Fibroblast of lung (primary cell): ENCODE results near the gene TRAP1. TPM values are rescaled to one million over a fixed set of nuclear protein-coding genes. Genes with fewer than 3 reads are reported as not detected.

Experiments
- DNase-seq, 2 donors: peaks; one replicate each; pipeline versions ENCODE4 v3.0.0 to v3.0.0-alpha.2; 2010; ENCODE audit warnings: low read depth in 2 of 2
- H2AFZ ChIP-seq: 2 replicates; pipeline ENCODE4 v1.5.1; 2012; ENCODE audit warnings: low read length, control low read depth, inconsistent platforms
- H3K27ac ChIP-seq: 2 replicates; pipeline ENCODE4 v1.5.1; 2011; ENCODE audit warnings: low read length, control low read depth; ENCODE audit not compliant: insufficient read depth
- H3K27me3 ChIP-seq: 2 replicates; pipeline ENCODE4 v1.5.1; 2011; ENCODE audit warnings: mild to moderate bottlenecking, low read length; ENCODE audit not compliant: control insufficient read depth, insufficient read depth
- H3K36me3 ChIP-seq: 2 replicates; pipeline ENCODE4 v1.5.1; 2011; ENCODE audit warnings: low read length; ENCODE audit not compliant: control insufficient read depth, insufficient read depth
- H3K4me1 ChIP-seq: 2 replicates; pipeline ENCODE4 v1.5.1; 2011; ENCODE audit warnings: low read length; ENCODE audit not compliant: control insufficient read depth, insufficient read depth; ENCODE audit errors: extremely low read depth
- H3K4me2 ChIP-seq: 2 replicates; pipeline ENCODE4 v1.5.1; 2011; ENCODE audit warnings: low read length, control low read depth; ENCODE audit not compliant: insufficient read depth; ENCODE audit errors: extremely low read depth
- H3K4me3 ChIP-seq, 4 experiments: fragments of 200-600 bp in 1 of 4; sonication (generic) in 1 of 4; replicated peaks in 1 of 4; 2 replicates each; pipeline ENCODE4 v1.5.1; 2011 to 2016; ENCODE audit warnings: low read length in 4 of 4, low read depth in 3 of 4, mild to moderate bottlenecking in 3 of 4, control low read depth in 2 of 4, inconsistent platforms in 1 of 4, mixed read lengths in 1 of 4; ENCODE audit not compliant: insufficient read depth in 1 of 4; ENCODE audit errors: control extremely low read depth in 1 of 4
- H3K79me2 ChIP-seq: 2 replicates; pipeline ENCODE4 v1.5.1; 2012; ENCODE audit warnings: mild to moderate bottlenecking, low read length, inconsistent platforms; ENCODE audit not compliant: control insufficient read depth, insufficient read depth
- H3K9ac ChIP-seq: 2 replicates; pipeline ENCODE4 v1.5.1; 2011; ENCODE audit warnings: mild to moderate bottlenecking, low read length, control low read depth; ENCODE audit not compliant: insufficient read depth
- H3K9me3 ChIP-seq: 2 replicates; pipeline ENCODE4 v1.5.1; 2012; ENCODE audit warnings: low read depth, low read length; ENCODE audit not compliant: control insufficient read depth, insufficient read depth
- H4K20me1 ChIP-seq: 2 replicates; pipeline ENCODE4 v1.5.1; 2011; ENCODE audit warnings: low read length; ENCODE audit not compliant: control insufficient read depth, insufficient read depth; ENCODE audit errors: extremely low read depth
- EZH2 ChIP-seq: IDR thresholded peaks from 2 replicates; pipeline ENCODE4 v1.5.1; 2012; ENCODE audit warnings: low read length, control low read depth, mild to moderate bottlenecking; ENCODE audit errors: missing control alignments
- polyA plus RNA-seq, 2 donors: library from polyadenylated mRNA; depleted of rRNA in 1 of 2; stranded (reverse) in 1 of 2; unstranded in 1 of 2; fragments of >200 nt; gene quantifications; 2 replicates each; pipeline ENCODE4 v1.2.1, GENCODE V29; 2011 to 2012; ENCODE audit warnings: missing spikeins in 1 of 2
- total RNA-seq: library from RNA; depleted of rRNA; stranded (reverse); fragments of >200 nt; gene quantifications from 2 replicates; pipeline ENCODE4 v1.2.1, GENCODE V29; 2014
- TF ChIP-seq, protein P1 (sequence below), 2 donors: IDR thresholded peaks in 1 of 2; conservative IDR thresholded peaks in 1 of 2; 1 replicate in 1 of 2; 2 replicates in 1 of 2; pipeline ENCODE4 v1.5.1; 2011 to 2012; ENCODE audit warnings: low read length in 2 of 2, control low read depth in 1 of 2, inconsistent platforms in 1 of 2, low read depth in 1 of 2, mild to moderate bottlenecking in 1 of 2

Gene TRAP1
- total and polyA plus RNA-seq, 2 donors (not counting 1 experiment from before 2014, with no cell fraction given) = 52.1 to 97.8 TPM

- H3K9ac ChIP-seq = no peak overlapping the region
- H3K79me2 ChIP-seq = no peaks in the 10 kb centered on the region
- peaks cover 3% of the 10 kb centered on the region for H3K4me1 ChIP-seq
- no peak for DNase-seq
- no peak for TF ChIP-seq EZH2
- TF ChIP-seq, protein P1, sequence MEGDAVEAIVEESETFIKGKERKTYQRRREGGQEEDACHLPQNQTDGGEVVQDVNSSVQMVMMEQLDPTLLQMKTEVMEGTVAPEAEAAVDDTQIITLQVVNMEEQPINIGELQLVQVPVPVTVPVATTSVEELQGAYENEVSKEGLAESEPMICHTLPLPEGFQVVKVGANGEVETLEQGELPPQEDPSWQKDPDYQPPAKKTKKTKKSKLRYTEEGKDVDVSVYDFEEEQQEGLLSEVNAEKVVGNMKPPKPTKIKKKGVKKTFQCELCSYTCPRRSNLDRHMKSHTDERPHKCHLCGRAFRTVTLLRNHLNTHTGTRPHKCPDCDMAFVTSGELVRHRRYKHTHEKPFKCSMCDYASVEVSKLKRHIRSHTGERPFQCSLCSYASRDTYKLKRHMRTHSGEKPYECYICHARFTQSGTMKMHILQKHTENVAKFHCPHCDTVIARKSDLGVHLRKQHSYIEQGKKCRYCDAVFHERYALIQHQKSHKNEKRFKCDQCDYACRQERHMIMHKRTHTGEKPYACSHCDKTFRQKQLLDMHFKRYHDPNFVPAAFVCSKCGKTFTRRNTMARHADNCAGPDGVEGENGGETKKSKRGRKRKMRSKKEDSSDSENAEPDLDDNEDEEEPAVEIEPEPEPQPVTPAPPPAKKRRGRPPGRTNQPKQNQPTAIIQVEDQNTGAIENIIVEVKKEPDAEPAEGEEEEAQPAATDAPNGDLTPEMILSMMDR (conservative IDR thresholded peaks at IDR 0.05 in 1 of 2, IDR thresholded peaks at IDR 0.05 in 1 of 2; ENCODE audit: low read depth in 1 of 2, low read length in 2 of 2) = no peak
- H3K9me3 ChIP-seq = no peaks in the 10 kb centered on the region
- H3K4me2 ChIP-seq = no peak overlapping the region
- H4K20me1 ChIP-seq = no peaks in the 10 kb centered on the region
- peak overlapping the region; percentile 31 for H3K27ac ChIP-seq
- H3K4me3 ChIP-seq = no peak overlapping the region
- H2AFZ ChIP-seq = no peak overlapping the region
- peaks cover 12% of the 10 kb centered on the region for H3K36me3 ChIP-seq
- H3K27me3 ChIP-seq = no peaks in the 10 kb centered on the region
Observed at GRCh38 chr16:3689731-3690130, 27.6 kb downstream of the TRAP1 start.

- Histone ChIP-seq H2AFZ (no peak overlapping the region), H3K9me3 (no peaks in the 10 kb centered on the region), H3K4me3 (no peak overlapping the region), H3K4me1 (peaks cover 3% of the 10 kb centered on the region), H3K4me2 (no peak overlapping the region), H3K27ac (no peak overlapping the region), H3K9ac (no peak overlapping the region), H3K27me3 (no peaks in the 10 kb centered on the region), H4K20me1 (no peaks in the 10 kb centered on the region), H3K36me3 (peaks cover 12% of the 10 kb centered on the region), H3K79me2 (no peaks in the 10 kb centered on the region)
- TF ChIP-seq, protein P1 (conservative IDR thresholded peaks at IDR 0.05 in 1 of 2, IDR thresholded peaks at IDR 0.05 in 1 of 2; ENCODE audit: low read depth in 1 of 2, low read length in 2 of 2) = no peak
- no peak for TF ChIP-seq EZH2
- no peak for DNase-seq
Observed at GRCh38 chr16:3687792-3688191, 29.5 kb downstream of the TRAP1 start.

DNA sequence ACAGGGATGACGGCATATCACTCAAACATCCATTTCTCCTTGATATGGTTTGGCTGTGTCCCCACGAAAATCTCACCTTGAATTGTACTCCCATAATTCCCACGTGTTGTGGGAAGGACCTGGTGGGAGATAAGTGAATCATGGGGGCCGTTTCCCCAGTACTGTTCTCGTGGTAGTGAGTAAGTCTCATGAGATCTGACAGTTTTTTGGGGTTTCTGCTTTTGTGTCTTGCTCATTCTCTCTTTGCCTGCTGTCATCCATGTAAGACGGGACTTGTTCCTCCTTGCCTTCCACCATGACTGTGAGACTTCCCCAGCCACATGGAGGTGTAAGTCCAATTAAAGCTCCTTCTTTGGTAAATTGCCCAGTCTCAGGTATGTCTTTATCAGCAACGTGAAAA, 30.3 kb downstream of the TRAP1 start:
- Histone ChIP-seq H3K9me3 (no peaks in the 10 kb centered on the region), H3K36me3 (peaks cover 12% of the 10 kb centered on the region), H3K4me3 (no peak overlapping the region), H4K20me1 (no peaks in the 10 kb centered on the region), H2AFZ (no peak overlapping the region), H3K79me2 (no peaks in the 10 kb centered on the region), H3K9ac (no peak overlapping the region), H3K27ac (no peak overlapping the region), H3K27me3 (no peaks in the 10 kb centered on the region), H3K4me2 (no peak overlapping the region), H3K4me1 (peaks cover 3% of the 10 kb centered on the region)
- TF ChIP-seq EZH2 = no peak
- TF ChIP-seq, protein P1 (conservative IDR thresholded peaks at IDR 0.05 in 1 of 2, IDR thresholded peaks at IDR 0.05 in 1 of 2; ENCODE audit: low read depth in 1 of 2, low read length in 2 of 2) = no peak
- DNase-seq = no peak
